K562 (cell line): ENCODE data around the gene VPS18. TPM values are rescaled to one million over a fixed set of nuclear protein-coding genes. Genes with fewer than 3 reads are reported as not detected.

ENCODE experiments used
- ADNP ChIP-seq: fragments of 200-800 bp; sonication (Bioruptor generic); IDR thresholded peaks from 2 replicates; pipeline ENCODE4 v1.6.1; 2016; ENCODE audit warnings: missing genetic modification characterization, missing compliant biosample characterization
- CEBPB ChIP-seq: fragments of 450-650 bp; IDR thresholded peaks from 2 replicates; pipeline ENCODE4 v1.6.1; 2016; ENCODE audit warnings: missing genetic modification characterization, missing compliant biosample characterization
- DNMT1 ChIP-seq: fragments of 450-650 bp; IDR thresholded peaks from 2 replicates; pipeline ENCODE4 v1.6.1; 2016; ENCODE audit warnings: antibody characterized with exemption, mild to moderate bottlenecking
- E2F6 ChIP-seq, 2 experiments: IDR thresholded peaks; 2 replicates each; pipeline ENCODE4 v1.6.1; 2011; ENCODE audit warnings: borderline replicate concordance in 1 of 2, control low read depth in 1 of 2, low read depth in 1 of 2, low read length in 1 of 2, mild to moderate bottlenecking in 1 of 2, mixed read lengths in 1 of 2, moderate library complexity in 1 of 2; ENCODE audit not compliant: insufficient read depth in 1 of 2, insufficient read length in 1 of 2, poor library complexity in 1 of 2, severe bottlenecking in 1 of 2; ENCODE audit errors: extremely low read depth in 1 of 2
- HDAC6 ChIP-seq: IDR thresholded peaks from 2 replicates; pipeline ENCODE4 v1.6.1; 2012; ENCODE audit warnings: low read depth, mild to moderate bottlenecking, control low read depth, inconsistent platforms, low read length, moderate library complexity
- HIVEP1 ChIP-seq: fragments of 250-450 bp; sonication (Bioruptor Pico); IDR thresholded peaks from 2 replicates; pipeline ENCODE4 v1.4.0; 2020; ENCODE audit warnings: mild to moderate bottlenecking
- KDM1A ChIP-seq, 2 experiments: fragments of 450-650 bp; IDR thresholded peaks; 2 replicates each; pipeline ENCODE4 v1.6.1; 2016; ENCODE audit warnings: mild to moderate bottlenecking in 2 of 2
- RBBP5 ChIP-seq: fragments of 200-600 bp; sonication (generic); IDR thresholded peaks from 2 replicates; pipeline ENCODE4 v1.6.1; 2012; ENCODE audit warnings: borderline replicate concordance, mild to moderate bottlenecking, low read length, control low read depth, inconsistent platforms; ENCODE audit not compliant: insufficient read depth, poor library complexity, severe bottlenecking
- SP2 ChIP-seq: IDR thresholded peaks from 2 replicates; pipeline ENCODE4 v1.6.1; 2011; ENCODE audit warnings: mild to moderate bottlenecking, low read depth, low read length, moderate library complexity; ENCODE audit not compliant: poor library complexity, severe bottlenecking; ENCODE audit errors: extremely low read depth
- ZBTB33 ChIP-seq: sonication (generic); formaldehyde crosslinking; IDR thresholded peaks from 2 replicates; pipeline ENCODE4 v1.8.1; 2023; ENCODE audit warnings: mild to moderate bottlenecking, missing genetic modification reagents
- ZNF561 ChIP-seq: fragments of 450-650 bp; formaldehyde crosslinking; conservative IDR thresholded peaks from 2 replicates; pipeline ENCODE4 v1.4.0; 2020; ENCODE audit warnings: mild to moderate bottlenecking, moderate library complexity
- polyA plus RNA-seq, 8 experiments: library from polyadenylated mRNA; depleted of rRNA in 4 of 8; stranded (reverse) in 5 of 8; unstranded in 3 of 8; fragments of >200 nt; fragmentation: Nextera tagmentation in 2 of 8; fragmentation: Illumina TruSeq in 1 of 8; extraction: Ambion mirVana in 2 of 8; extraction: Trizol in 1 of 8; gene quantifications; 2 replicates each; pipeline versions ENCODE4 v1.2.1 to v1.2.3, GENCODE V29; 2011 to 2014; ENCODE audit warnings: inconsistent platforms in 1 of 8, missing spikeins in 1 of 8
- total RNA-seq, 7 experiments: library from RNA; depleted of rRNA in 6 of 7; stranded (reverse); fragments of >200 nt in 6 of 7; fragmentation: Illumina TruSeq in 2 of 7; extraction: Trizol in 2 of 7; gene quantifications; 2 replicates each; pipeline versions ENCODE4 v1.2.1 to v1.2.3, GENCODE V29; 2011 to 2021; ENCODE audit warnings: low replicate concordance in 1 of 7
- TF ChIP-seq, protein P1 (sequence below): fragments of 200-800 bp; sonication (Bioruptor generic); IDR thresholded peaks from 2 replicates; pipeline ENCODE4 v1.6.1; 2016; ENCODE audit warnings: missing genetic modification characterization, missing compliant biosample characterization
- TF ChIP-seq, protein P2 (sequence below): fragments of 250-450 bp; sonication (Bioruptor Pico); IDR thresholded peaks from 2 replicates; pipeline ENCODE4 v1.8.0; 2022; ENCODE audit warnings: moderate library complexity, mild to moderate bottlenecking, inconsistent platforms
- TF ChIP-seq, protein P3 (sequence below): fragments of 450-650 bp; IDR thresholded peaks from 2 replicates; pipeline ENCODE4 v1.6.1; 2018; ENCODE audit warnings: mild to moderate bottlenecking, low read depth; ENCODE audit not compliant: partially characterized antibody

VPS18 gene
- total and polyA plus RNA-seq, 9 of the 15 experiments (the other 6 are each of a cell fraction or from before 2014, with no cell fraction given) = 0.73 to 19.9 (median 8.5) TPM

GRCh38 chr15:40873694-40874561, 20.3 kb upstream of the VPS18 start, which contains the start of gene RHOV (continued):
- TF ChIP-seq, protein P1, sequence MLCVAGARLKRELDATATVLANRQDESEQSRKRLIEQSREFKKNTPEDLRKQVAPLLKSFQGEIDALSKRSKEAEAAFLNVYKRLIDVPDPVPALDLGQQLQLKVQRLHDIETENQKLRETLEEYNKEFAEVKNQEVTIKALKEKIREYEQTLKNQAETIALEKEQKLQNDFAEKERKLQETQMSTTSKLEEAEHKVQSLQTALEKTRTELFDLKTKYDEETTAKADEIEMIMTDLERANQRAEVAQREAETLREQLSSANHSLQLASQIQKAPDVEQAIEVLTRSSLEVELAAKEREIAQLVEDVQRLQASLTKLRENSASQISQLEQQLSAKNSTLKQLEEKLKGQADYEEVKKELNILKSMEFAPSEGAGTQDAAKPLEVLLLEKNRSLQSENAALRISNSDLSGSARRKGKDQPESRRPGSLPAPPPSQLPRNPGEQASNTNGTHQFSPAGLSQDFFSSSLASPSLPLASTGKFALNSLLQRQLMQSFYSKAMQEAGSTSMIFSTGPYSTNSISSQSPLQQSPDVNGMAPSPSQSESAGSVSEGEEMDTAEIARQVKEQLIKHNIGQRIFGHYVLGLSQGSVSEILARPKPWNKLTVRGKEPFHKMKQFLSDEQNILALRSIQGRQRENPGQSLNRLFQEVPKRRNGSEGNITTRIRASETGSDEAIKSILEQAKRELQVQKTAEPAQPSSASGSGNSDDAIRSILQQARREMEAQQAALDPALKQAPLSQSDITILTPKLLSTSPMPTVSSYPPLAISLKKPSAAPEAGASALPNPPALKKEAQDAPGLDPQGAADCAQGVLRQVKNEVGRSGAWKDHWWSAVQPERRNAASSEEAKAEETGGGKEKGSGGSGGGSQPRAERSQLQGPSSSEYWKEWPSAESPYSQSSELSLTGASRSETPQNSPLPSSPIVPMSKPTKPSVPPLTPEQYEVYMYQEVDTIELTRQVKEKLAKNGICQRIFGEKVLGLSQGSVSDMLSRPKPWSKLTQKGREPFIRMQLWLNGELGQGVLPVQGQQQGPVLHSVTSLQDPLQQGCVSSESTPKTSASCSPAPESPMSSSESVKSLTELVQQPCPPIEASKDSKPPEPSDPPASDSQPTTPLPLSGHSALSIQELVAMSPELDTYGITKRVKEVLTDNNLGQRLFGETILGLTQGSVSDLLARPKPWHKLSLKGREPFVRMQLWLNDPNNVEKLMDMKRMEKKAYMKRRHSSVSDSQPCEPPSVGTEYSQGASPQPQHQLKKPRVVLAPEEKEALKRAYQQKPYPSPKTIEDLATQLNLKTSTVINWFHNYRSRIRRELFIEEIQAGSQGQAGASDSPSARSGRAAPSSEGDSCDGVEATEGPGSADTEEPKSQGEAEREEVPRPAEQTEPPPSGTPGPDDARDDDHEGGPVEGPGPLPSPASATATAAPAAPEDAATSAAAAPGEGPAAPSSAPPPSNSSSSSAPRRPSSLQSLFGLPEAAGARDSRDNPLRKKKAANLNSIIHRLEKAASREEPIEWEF (CRISPR knock-in tag) = no peak
- no peak for TF ChIP-seq KDM1A (IDR thresholded peaks at IDR 0.05)
- TF ChIP-seq ZNF561 (CRISPR knock-in tag) = no peak
- no peak for TF ChIP-seq SP2
- no peak for TF ChIP-seq ADNP (tag)
- TF ChIP-seq, protein P2, sequence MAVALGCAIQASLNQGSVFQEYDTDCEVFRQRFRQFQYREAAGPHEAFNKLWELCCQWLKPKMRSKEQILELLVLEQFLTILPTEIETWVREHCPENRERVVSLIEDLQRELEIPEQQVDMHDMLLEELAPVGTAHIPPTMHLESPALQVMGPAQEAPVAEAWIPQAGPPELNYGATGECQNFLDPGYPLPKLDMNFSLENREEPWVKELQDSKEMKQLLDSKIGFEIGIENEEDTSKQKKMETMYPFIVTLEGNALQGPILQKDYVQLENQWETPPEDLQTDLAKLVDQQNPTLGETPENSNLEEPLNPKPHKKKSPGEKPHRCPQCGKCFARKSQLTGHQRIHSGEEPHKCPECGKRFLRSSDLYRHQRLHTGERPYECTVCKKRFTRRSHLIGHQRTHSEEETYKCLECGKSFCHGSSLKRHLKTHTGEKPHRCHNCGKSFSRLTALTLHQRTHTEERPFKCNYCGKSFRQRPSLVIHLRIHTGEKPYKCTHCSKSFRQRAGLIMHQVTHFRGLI = no peak
- TF ChIP-seq HIVEP1 (CRISPR knock-in tag) = no peak
- no peak for TF ChIP-seq DNMT1
- no peak for TF ChIP-seq CEBPB (tag)
- TF ChIP-seq, protein P3, sequence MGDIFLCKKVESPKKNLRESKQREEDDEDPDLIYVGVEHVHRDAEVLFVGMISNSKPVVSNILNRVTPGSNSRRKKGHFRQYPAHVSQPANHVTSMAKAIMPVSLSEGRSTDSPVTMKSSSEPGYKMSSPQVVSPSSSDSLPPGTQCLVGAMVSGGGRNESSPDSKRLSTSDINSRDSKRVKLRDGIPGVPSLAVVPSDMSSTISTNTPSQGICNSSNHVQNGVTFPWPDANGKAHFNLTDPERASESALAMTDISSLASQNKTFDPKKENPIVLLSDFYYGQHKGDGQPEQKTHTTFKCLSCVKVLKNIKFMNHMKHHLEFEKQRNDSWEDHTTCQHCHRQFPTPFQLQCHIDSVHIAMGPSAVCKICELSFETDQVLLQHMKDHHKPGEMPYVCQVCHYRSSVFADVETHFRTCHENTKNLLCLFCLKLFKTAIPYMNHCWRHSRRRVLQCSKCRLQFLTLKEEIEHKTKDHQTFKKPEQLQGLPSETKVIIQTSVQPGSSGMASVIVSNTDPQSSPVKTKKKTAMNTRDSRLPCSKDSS = no peak
- TF ChIP-seq RBBP5 = no peak
- TF ChIP-seq HDAC6 = no peak
- TF ChIP-seq E2F6 (IDR thresholded peaks at IDR 0.05; ENCODE audit: borderline replicate concordance in 1 of 2, extremely low read depth in 1 of 2, insufficient read depth in 1 of 2, insufficient read length in 1 of 2, low read depth in 1 of 2, low read length in 1 of 2, poor library complexity in 1 of 2, severe bottlenecking in 1 of 2) = peak in 1 of 2 experiments; percentile 87
- TF ChIP-seq ZBTB33 (CRISPR knock-in tag) = no peak
